Measurements from ENCODE around the gene CRIM1.

Gene CRIM1

DNA sequence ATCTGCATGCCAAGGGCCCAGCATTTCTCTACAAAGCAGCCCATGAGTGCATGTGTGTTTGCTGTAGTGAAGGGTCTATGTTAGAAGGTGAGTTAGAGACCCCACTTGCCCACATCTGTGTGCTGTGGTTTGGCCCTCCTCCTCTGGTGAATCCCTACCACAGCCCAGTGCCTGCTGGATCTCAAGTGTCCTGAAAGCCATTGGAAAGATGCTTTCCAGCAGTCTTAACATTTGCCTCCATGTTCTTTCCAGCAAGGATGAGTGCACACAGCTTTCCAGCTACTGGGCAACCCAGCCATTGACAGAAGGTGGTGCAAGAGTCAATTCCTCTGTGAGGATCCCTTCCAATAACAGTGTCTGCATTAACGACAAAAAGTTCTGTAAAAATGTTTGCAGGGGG is 13.6 kb downstream of the CRIM1 start:
- no peak overlapping the region for H3K4me3 ChIP-seq (ENCODE audit: low read depth in 1 of 2, low read length in 1 of 2)
- no peak overlapping the region for H3K27ac ChIP-seq
- TF ChIP-seq, protein P1, sequence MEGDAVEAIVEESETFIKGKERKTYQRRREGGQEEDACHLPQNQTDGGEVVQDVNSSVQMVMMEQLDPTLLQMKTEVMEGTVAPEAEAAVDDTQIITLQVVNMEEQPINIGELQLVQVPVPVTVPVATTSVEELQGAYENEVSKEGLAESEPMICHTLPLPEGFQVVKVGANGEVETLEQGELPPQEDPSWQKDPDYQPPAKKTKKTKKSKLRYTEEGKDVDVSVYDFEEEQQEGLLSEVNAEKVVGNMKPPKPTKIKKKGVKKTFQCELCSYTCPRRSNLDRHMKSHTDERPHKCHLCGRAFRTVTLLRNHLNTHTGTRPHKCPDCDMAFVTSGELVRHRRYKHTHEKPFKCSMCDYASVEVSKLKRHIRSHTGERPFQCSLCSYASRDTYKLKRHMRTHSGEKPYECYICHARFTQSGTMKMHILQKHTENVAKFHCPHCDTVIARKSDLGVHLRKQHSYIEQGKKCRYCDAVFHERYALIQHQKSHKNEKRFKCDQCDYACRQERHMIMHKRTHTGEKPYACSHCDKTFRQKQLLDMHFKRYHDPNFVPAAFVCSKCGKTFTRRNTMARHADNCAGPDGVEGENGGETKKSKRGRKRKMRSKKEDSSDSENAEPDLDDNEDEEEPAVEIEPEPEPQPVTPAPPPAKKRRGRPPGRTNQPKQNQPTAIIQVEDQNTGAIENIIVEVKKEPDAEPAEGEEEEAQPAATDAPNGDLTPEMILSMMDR (IDR thresholded peaks at IDR 0.05), result no peak
- no peaks in the 10 kb centered on the region for H3K4me1 ChIP-seq (ENCODE audit: control insufficient read depth in 1 of 2, insufficient read depth in 1 of 2, low read depth in 1 of 2, low read length in 1 of 2)
- H3K36me3 ChIP-seq, result no peaks in the 10 kb centered on the region
- no peaks in the 10 kb centered on the region for H3K9me3 ChIP-seq
- peaks cover 16% of the 10 kb centered on the region for H3K27me3 ChIP-seq

DNA sequence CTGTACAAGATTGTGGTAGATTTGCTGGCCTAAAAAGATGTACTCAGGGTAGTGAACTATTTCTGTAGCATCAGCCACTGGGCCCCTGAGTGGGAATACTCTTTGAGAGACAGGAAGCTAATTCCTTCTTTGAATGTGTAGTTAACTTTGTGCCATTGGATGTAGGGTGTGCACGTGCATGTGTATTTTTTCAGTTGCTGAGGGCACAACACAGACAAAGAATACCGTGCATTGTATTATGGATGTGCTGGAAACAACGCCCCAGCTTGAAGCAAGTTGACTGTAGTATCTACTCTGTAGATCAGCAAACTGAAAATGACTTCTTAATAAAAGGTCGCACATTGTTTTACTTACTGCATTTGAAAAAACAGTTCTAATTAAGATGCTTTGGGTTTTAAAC is 14.1 kb downstream of the CRIM1 start:
- H3K9me3 ChIP-seq, result no peaks in the 10 kb centered on the region
- TF ChIP-seq, protein P1 (IDR thresholded peaks at IDR 0.05), result no peak
- H3K4me3 ChIP-seq (ENCODE audit: low read depth in 1 of 2, low read length in 1 of 2), result no peak overlapping the region
- no peaks in the 10 kb centered on the region for H3K36me3 ChIP-seq
- H3K4me1 ChIP-seq (ENCODE audit: control insufficient read depth in 1 of 2, insufficient read depth in 1 of 2, low read depth in 1 of 2, low read length in 1 of 2), result no peaks in the 10 kb centered on the region
- H3K27me3 ChIP-seq, result peaks cover 12% of the 10 kb centered on the region
- H3K27ac ChIP-seq, result no peak overlapping the region

DNA sequence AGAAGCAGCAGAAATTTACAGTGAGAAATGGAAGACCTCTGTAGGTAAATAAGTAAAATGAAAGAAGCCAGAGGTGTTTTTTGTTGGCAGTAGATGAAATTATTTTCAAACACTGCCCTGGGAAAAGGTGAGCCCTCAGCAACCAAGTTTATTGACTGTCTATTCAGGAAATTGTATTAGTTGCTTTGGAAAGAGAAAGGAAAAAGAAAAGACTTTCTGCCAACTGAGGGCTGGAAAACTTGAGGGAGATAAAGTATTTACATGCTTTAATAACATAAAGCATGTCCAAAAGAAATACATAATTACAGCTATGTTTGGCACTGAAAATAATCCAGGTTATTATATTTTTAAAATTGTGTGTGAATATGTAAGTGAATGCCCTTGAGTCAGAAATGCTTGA is 14.7 kb downstream of the CRIM1 start:
- Histone ChIP-seq H3K4me3 (ENCODE audit: low read depth in 1 of 2, low read length in 1 of 2) (no peak overlapping the region), H3K27ac (no peak overlapping the region), H3K4me1 (ENCODE audit: control insufficient read depth in 1 of 2, insufficient read depth in 1 of 2, low read depth in 1 of 2, low read length in 1 of 2) (no peaks in the 10 kb centered on the region), H3K9me3 (no peaks in the 10 kb centered on the region), H3K36me3 (no peaks in the 10 kb centered on the region), H3K27me3 (peaks cover 12% of the 10 kb centered on the region)
- TF ChIP-seq, protein P1 (IDR thresholded peaks at IDR 0.05), result no peak

DNA sequence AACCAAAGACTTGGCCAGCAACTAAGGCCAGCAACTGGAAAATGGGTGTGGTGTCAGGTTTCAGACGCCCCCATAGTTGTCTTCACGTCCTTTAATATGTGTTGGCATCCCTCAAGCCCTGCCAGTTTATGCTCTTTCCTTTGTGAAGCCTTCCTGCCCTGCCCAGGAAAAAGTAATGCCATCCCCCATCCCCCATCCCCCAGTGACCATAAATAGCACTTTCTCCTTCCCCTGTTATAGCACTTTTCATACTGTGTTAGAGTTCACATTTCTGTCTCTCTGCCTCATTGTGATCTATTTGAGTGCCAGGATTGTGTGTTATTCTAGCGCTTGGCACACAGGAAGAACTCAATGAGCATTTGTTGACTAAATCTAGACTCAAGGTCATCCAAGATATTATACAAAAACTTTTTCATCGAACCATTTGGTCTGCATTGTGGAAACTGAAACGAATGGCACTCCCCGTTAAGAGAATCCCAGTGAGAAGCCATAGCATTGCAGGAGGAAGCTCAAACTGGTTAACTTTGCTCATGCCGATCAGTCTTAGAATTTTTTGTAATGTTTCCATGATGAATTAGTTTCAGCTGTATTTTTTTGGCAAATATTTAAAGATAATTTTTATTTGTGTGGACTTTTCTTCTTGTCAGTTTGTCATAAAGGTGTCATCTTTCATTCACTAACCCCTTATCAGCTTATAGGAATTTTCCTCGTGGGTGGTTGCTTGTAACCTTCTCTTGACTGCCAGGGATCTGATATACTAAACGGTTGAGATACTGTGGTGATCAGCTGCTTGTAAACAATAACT is 15.7 kb downstream of the CRIM1 start:
- H3K36me3 ChIP-seq, result no peaks in the 10 kb centered on the region
- H3K4me3 ChIP-seq (ENCODE audit: low read depth in 1 of 2, low read length in 1 of 2), result no peak overlapping the region
- H3K27ac ChIP-seq, result no peak overlapping the region
- TF ChIP-seq, protein P1 (IDR thresholded peaks at IDR 0.05), result no peak
- no peaks in the 10 kb centered on the region for H3K4me1 ChIP-seq (ENCODE audit: control insufficient read depth in 1 of 2, insufficient read depth in 1 of 2, low read depth in 1 of 2, low read length in 1 of 2)
- H3K27me3 ChIP-seq, result peaks cover 12% of the 10 kb centered on the region
- no peaks in the 10 kb centered on the region for H3K9me3 ChIP-seq

DNA sequence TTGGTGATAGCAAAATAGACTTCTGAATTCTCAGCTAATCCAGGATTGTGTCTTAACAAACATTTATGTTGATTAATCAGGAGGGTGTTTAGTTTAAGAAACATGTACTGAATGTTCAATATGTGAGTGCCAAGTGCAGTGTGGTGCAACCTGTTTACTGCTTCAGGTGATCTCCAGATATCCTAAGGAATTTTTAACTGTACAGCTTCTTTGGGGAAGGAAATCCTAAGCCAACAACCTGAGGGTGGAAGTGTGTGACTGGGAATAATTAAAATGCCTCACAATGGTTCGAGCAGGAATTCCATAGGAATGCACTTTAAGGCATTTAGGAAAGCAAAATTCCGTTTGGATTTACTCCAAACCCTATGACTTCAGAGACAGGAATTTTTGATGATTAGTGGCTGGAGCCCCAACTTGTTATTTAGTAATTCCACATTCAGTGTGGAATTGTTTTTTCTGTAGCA is 16.4 kb downstream of the CRIM1 start:
- no peaks in the 10 kb centered on the region for H3K9me3 ChIP-seq
- H3K4me3 ChIP-seq (ENCODE audit: low read depth in 1 of 2, low read length in 1 of 2), result no peak overlapping the region
- no peaks in the 10 kb centered on the region for H3K36me3 ChIP-seq
- H3K27ac ChIP-seq, result no peak overlapping the region
- H3K4me1 ChIP-seq (ENCODE audit: control insufficient read depth in 1 of 2, insufficient read depth in 1 of 2, low read depth in 1 of 2, low read length in 1 of 2), result no peaks in the 10 kb centered on the region
- H3K27me3 ChIP-seq, result peaks cover 16% of the 10 kb centered on the region
- TF ChIP-seq, protein P1 (IDR thresholded peaks at IDR 0.05), result no peak

All from neutrophil (primary cell).